SK-N-MC (cell line): ENCODE results near the gene FAM184A.

Experiments used
- DNase-seq: peaks from one replicate; pipeline ENCODE4 v3.0.0-alpha.2; 2011; ENCODE audit warnings: low read depth, low spot score
- H3K27ac ChIP-seq: fragments of 200-600 bp; sonication (generic); 2 replicates; pipeline ENCODE4 v1.5.1; 2016; ENCODE audit warnings: mixed run types
- H3K36me3 ChIP-seq: fragments of 200-600 bp; sonication (generic); 2 replicates; pipeline ENCODE4 v1.6.1; 2017; ENCODE audit warnings: antibody characterized with exemption, low read length, mixed read lengths; ENCODE audit not compliant: insufficient read depth
- H3K4me3 ChIP-seq: fragments of 200-600 bp; sonication (generic); 2 replicates; pipeline ENCODE4 v1.5.1; 2016
- H3K9ac ChIP-seq: fragments of 200-600 bp; sonication (generic); 2 replicates; pipeline ENCODE4 v1.8.0; 2017; ENCODE audit warnings: mixed run types, mixed read lengths; ENCODE audit not compliant: insufficient read length
- H3K9me3 ChIP-seq: fragments of 200-600 bp; sonication (generic); 2 replicates; pipeline ENCODE4 v1.6.1; 2017; ENCODE audit warnings: low read depth, mild to moderate bottlenecking, antibody characterized with exemption, low read length, moderate library complexity, mixed read lengths
- EZH2 ChIP-seq: fragments of 200-600 bp; sonication (generic); IDR thresholded peaks from one replicate; pipeline ENCODE4 v1.6.1; 2017; ENCODE audit warnings: antibody characterized with exemption
- FOXP2 ChIP-seq: optimal IDR thresholded peaks from 2 replicates; pipeline ENCODE3; 2011; ENCODE audit warnings: mild to moderate bottlenecking, moderate library complexity; ENCODE audit not compliant: insufficient read depth; ENCODE audit errors: extremely low read length, control extremely low read depth
- POLR2AphosphoS5 ChIP-seq: IDR thresholded peaks from 2 replicates; pipeline ENCODE4 v1.6.1; 2012; ENCODE audit warnings: mild to moderate bottlenecking, low read depth, low read length, borderline replicate concordance

The FAM184A gene

DNA sequence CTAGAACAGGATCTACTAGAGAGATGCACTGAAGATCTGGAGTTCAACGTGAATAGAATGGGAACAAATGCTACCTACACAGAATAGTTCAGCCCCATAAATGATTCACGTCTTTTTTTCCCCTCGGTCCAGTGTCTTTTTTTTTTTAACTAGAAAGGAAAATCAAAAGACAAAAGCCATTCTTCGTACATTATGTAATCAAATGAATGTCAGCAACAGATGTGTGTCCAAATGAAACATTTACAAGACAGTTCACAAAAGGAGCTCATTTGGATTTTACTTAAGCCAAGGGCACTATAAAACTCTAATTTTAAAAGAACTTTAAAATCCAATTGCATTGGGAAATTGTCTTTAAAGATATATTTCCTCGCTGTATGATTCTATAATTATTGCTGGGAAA is 42.4 kb downstream of the FAM184A start:
- Histone ChIP-seq H3K4me3 (no peak overlapping the region), H3K27ac (no peak overlapping the region), H3K9ac (no peak overlapping the region), H3K36me3 (no peaks in the 10 kb centered on the region), H3K9me3 (no peaks in the 10 kb centered on the region)
- DNase-seq = no peak
- TF ChIP-seq FOXP2 (no peak), EZH2 (no peak), POLR2AphosphoS5 (no peak)

DNA sequence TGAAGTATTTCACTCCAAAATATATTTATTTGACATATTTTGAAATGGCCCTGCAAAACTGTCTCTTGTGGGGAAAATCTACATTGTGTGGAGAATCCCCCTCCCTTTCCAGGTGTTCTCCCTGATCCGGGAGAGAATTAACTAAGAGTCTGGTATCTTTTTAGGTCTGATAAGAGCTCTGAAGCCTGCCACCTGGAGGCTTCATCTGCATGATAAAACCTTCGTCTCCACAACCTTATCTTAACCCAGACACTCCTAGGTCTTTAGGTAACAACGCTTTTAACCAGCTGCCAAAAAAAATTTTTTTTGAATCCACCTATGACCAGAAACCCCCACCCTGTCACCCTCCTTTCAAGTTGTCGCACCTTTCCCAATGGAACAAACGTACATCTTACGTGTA is 43.0 kb downstream of the FAM184A start:
- Histone ChIP-seq H3K4me3 (no peak overlapping the region), H3K36me3 (no peaks in the 10 kb centered on the region), H3K9ac (no peak overlapping the region), H3K27ac (no peak overlapping the region), H3K9me3 (no peaks in the 10 kb centered on the region)
- no peak for DNase-seq
- TF ChIP-seq EZH2 = no peak
- TF ChIP-seq POLR2AphosphoS5 = no peak
- no peak for TF ChIP-seq FOXP2

DNA sequence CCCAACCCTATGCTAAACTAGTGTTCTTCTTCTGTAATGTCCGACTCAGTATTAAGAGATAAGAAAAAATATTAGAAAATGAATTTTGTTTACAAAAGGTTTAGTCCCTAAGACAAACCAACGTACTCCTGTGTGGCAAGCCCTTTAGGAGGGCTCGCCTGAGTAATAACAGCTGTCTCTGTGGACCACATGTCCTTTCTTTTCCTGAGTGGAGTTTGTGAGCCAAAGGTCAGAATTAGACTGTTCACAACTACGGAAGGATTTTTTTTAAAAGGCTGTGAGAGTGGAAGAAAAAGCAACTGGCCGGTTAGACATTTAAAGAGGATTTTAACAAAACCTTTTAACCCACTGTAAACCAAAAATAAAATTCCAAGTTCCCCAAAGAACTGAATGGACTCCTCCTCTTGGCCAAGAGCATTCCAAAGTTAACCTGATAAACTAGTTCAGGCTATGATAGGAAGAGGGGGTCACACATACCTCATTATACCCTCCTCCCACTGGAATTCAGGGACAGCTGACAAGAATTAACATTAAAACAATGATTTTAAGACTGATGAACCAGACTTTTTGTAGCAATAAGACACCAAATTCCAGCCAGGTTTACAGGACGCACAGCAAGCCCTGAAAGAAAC is 43.5 kb downstream of the FAM184A start:
- Histone ChIP-seq H3K9me3 (no peaks in the 10 kb centered on the region), H3K4me3 (no peak overlapping the region), H3K36me3 (no peaks in the 10 kb centered on the region), H3K9ac (no peak overlapping the region), H3K27ac (no peak overlapping the region)
- TF ChIP-seq FOXP2 (no peak), POLR2AphosphoS5 (no peak), EZH2 (no peak)
- DNase-seq = no peak

DNA sequence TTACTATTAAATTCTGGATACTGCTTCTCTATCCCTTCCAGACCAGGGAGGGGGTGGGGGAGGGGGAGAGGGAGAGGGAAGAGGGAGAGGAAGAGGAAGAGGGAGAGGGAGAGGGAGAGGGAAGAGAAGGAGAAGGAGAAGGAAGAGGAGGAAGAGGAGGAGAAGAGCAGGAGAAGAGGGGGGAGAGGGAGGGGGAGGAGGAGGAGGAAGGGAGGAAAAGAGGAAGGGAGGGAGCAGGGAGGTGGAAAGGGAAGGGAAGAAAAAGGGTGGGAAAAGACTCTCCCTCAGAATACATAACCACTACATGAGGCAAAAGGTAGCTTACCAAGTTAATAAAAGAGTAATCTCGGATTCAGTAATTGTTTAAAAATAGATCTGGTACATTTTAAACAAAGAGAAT is 46.0 kb downstream of the FAM184A start:
- H3K9me3 ChIP-seq = no peaks in the 10 kb centered on the region
- H3K4me3 ChIP-seq = no peak overlapping the region
- no peak overlapping the region for H3K27ac ChIP-seq
- H3K36me3 ChIP-seq = no peaks in the 10 kb centered on the region
- no peak overlapping the region for H3K9ac ChIP-seq
- TF ChIP-seq POLR2AphosphoS5 (no peak), EZH2 (no peak), FOXP2 (no peak)
- DNase-seq = no peak

DNA sequence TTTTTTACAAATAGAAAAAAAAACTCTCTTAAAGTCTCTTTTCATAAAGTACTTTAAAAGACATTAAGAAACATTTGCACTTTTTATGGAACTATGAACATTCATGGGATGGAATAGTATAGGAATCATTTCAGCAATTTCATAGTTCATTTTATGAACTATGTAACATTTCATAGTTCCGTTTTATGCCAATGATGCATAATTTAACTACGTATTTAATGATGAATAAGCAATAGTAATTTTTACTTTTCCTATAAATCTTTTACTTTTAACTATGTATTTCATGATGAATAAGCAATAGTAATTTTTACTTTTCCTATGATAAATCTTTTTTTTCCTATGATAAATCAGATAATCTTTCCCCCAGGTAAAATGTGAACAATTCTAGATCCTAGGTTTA is 47.7 kb downstream of the FAM184A start:
- TF ChIP-seq POLR2AphosphoS5 = no peak
- no peak for TF ChIP-seq FOXP2
- no peak for TF ChIP-seq EZH2

DNA sequence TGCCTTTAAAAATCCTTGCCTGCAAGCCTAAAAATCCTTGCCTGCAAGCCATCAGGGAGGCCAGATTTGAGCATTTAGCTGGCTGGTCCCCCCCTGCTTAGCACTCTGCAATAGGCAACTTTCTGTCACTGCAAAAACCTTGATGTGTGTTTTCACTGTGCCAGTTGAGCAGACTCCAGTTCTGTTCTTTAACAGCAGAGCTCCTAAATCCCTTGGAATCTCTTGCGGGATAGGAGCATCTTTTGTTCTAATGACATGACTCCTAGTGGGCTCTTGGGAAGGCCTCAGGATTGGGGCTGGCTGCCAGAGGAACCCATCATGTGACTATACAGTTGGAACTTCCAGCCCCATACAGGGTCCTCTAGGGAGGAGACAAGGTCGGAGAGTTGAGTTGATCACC is 50.4 kb downstream of the FAM184A start:
- TF ChIP-seq EZH2 (no peak), POLR2AphosphoS5 (no peak), FOXP2 (no peak)
- no peak for DNase-seq
- Histone ChIP-seq H3K9me3 (no peaks in the 10 kb centered on the region), H3K4me3 (no peak overlapping the region), H3K36me3 (no peaks in the 10 kb centered on the region), H3K27ac (no peak overlapping the region; the same call in 1 of the 2 replicates), H3K9ac (no peak overlapping the region)

More for the DNA sequence above, 47.7 kb downstream of the FAM184A start:
- H3K36me3 ChIP-seq = no peaks in the 10 kb centered on the region
- no peak for DNase-seq
- H3K4me3 ChIP-seq = no peak overlapping the region
- no peaks in the 10 kb centered on the region for H3K9me3 ChIP-seq
- no peak overlapping the region for H3K9ac ChIP-seq
- H3K27ac ChIP-seq = no peak overlapping the region

DNA sequence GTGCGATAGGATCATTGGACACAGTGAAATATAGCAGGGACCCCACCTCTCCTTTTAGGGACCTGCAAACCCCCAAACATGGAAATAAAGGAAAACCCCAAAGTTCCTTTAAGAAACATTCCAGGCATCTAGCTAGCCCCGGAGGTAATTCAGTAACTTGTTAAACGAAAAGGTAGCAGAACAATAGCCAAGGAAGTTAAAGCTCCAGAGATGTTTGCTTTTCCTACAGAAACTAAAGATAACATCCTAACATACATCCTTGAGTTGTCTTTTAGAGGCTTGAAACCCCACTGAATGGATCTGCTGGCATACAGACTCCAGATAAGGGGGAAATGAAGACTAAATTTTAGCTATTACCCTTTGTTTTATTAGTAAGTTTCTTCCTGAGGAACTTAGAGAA is 51.0 kb downstream of the FAM184A start:
- Histone ChIP-seq H3K27ac (no peak overlapping the region; the same call in 1 of the 2 replicates), H3K9me3 (no peaks in the 10 kb centered on the region), H3K9ac (no peak overlapping the region), H3K36me3 (no peaks in the 10 kb centered on the region), H3K4me3 (no peak overlapping the region)
- no peak for DNase-seq
- TF ChIP-seq EZH2 (no peak), POLR2AphosphoS5 (no peak), FOXP2 (no peak)

DNA sequence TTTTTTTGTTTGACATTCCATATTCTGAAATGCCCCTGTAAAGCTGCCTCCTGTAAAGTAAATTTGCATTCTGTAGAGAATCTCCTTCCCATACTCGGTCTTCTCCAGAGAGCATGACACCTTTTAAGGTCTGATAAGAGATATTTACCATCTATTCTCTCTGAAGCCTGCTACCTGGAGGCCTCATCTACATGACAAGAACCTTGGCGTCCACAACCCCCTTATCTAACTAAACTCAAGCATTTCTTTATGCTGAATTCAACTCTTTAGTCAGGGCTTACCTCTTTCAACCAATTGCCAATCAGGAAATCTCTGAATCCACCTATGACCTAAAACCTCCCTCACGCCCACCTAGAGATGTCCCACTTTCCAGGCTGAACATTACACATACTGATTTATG is 51.6 kb downstream of the FAM184A start:
- Histone ChIP-seq H3K4me3 (no peak overlapping the region), H3K9ac (no peak overlapping the region), H3K36me3 (no peaks in the 10 kb centered on the region), H3K9me3 (no peaks in the 10 kb centered on the region), H3K27ac (no peak overlapping the region)
- TF ChIP-seq FOXP2 = no peak
- no peak for TF ChIP-seq EZH2
- no peak for TF ChIP-seq POLR2AphosphoS5
- DNase-seq = no peak

DNA sequence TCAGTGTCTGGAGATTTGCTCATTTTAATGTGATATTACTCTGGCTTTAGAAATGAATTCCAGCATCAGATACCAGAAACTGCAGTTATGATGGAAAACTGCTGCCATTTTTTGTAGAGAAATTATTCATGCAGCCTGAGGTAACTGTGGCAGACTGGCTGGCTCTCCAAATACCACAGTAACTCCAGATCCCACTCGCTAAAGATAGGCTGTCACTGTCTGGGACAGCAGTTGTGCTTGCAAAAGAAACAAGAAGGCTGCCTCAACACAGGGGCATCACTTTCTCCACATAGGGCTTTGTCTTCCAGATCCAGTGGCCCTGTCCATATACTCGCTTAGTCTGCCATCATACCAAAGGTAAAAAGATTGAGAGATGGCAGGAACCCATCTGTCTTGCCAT is 52.7 kb downstream of the FAM184A start:
- no peak for DNase-seq
- H3K9ac ChIP-seq = no peak overlapping the region
- no peak overlapping the region for H3K4me3 ChIP-seq
- H3K27ac ChIP-seq = no peak overlapping the region
- no peaks in the 10 kb centered on the region for H3K36me3 ChIP-seq
- no peaks in the 10 kb centered on the region for H3K9me3 ChIP-seq
- TF ChIP-seq EZH2 (no peak), POLR2AphosphoS5 (no peak), FOXP2 (no peak)
